Heart left ventricle (tissue), 16 donors: Measurements from ENCODE around the gene MISP. TPM values are rescaled to one million over a fixed set of nuclear protein-coding genes. Genes with fewer than 3 reads are reported as not detected.
"Not testable (repeated sequence)": the region's sequence is repeated elsewhere in the genome, so short reads cannot be mapped to it uniquely, and the experiment has no call there.

Experiments used
- ATAC-seq, 4 donors: fragments of 200-7000 bp; cut with Tn5 transposase; one replicate each; pipeline ENCODE4 v1.9.1; 2020 to 2022; ENCODE audit warnings: moderate library complexity in 4 of 4, mild to moderate bottlenecking in 3 of 4, moderate number of reproducible peaks in 1 of 4
- DNase-seq, 5 donors: peaks; one replicate each; pipeline ENCODE4 v3.0.0-alpha.2; 2020
- H3K27ac ChIP-seq, 12 donors: fragments of 200-600 bp; sonication (generic) in 4 of 12; one replicate each; pipeline versions ENCODE4 v1.5.0 to v1.8.0; 2016 to 2022; ENCODE audit warnings: mild to moderate bottlenecking in 2 of 12
- H3K27me3 ChIP-seq, 9 donors: fragments of 200-600 bp; sonication (generic) in 2 of 9; one replicate each; pipeline versions ENCODE4 v1.5.1 to v1.8.0; 2016 to 2022; ENCODE audit warnings: mild to moderate bottlenecking in 3 of 9
- H3K36me3 ChIP-seq, 9 donors: fragments of 200-600 bp; sonication (generic) in 2 of 9; one replicate each; pipeline versions ENCODE4 v1.5.0 to v1.8.0; 2018 to 2022; ENCODE audit warnings: mild to moderate bottlenecking in 2 of 9
- H3K4me1 ChIP-seq, 12 donors: fragments of 200-600 bp; sonication (generic) in 4 of 12; one replicate each; pipeline versions ENCODE4 v1.5.0 to v1.8.0; 2016 to 2022; ENCODE audit warnings: mild to moderate bottlenecking in 3 of 12
- H3K4me3 ChIP-seq, 12 donors: fragments of 200-600 bp; sonication (generic) in 4 of 12; one replicate each; pipeline versions ENCODE4 v1.5.0 to v1.8.0; 2017 to 2022; ENCODE audit warnings: mild to moderate bottlenecking in 9 of 12, moderate library complexity in 4 of 12
- H3K9me3 ChIP-seq, 12 donors: fragments of 200-600 bp; sonication (generic) in 4 of 12; one replicate each; pipeline versions ENCODE4 v1.5.0 to v1.8.0; 2016 to 2022; ENCODE audit warnings: mild to moderate bottlenecking in 1 of 12
- POLR2A ChIP-seq, 2 donors: fragments of 450-650 bp; IDR thresholded peaks; one replicate each; pipeline ENCODE4 v1.6.1; 2017; ENCODE audit warnings: antibody characterized with exemption in 2 of 2, mild to moderate bottlenecking in 2 of 2, moderate library complexity in 2 of 2
- WGBS, 4 donors: extraction: QIAGEN DNeasy Blood & Tissue Kit in 2 of 4; methylation state at CpG; one replicate each; pipeline versions ENCODE4 v1.1.5 to v1.1.7; 2013 to 2018; 5-methylcytosine and 5-hydroxymethylcytosine counted together
- intact Hi-C, 10 donors: fragments of 100-400 bp; cut with DNase I; formaldehyde crosslinking; loops; one replicate each; pipeline versions ENCODE4 v1.11.1 to v1.14.2; 2022
- polyA plus RNA-seq, 2 donors: library from polyadenylated mRNA; stranded (reverse); fragments of 200-250 nt; gene quantifications; one replicate each; pipeline ENCODE4 v1.2.3, GENCODE V29; 2013
- total RNA-seq, 9 donors: library from RNA; depleted of rRNA in 2 of 9; stranded (reverse); fragments of >200 nt in 2 of 9; fragmentation: NEBNext Ultra II Directional in 3 of 9; extraction: Animal tissue kit (Norgen Biotek cat#: 25700) in 3 of 9; gene quantifications; one replicate each; pipeline versions ENCODE4 v1.1.0 to v1.2.4, GENCODE V29; 2016 to 2023
- TF ChIP-seq, protein P1 (sequence below), 12 donors: fragments of 200-600 bp; sonication (generic) in 4 of 12; IDR thresholded peaks; one replicate each; pipeline versions ENCODE4 v1.5.0 to v1.8.0; 2018 to 2022; ENCODE audit warnings: antibody characterized with exemption in 12 of 12, mild to moderate bottlenecking in 5 of 12
- donor health status: ischemic (EF 13 %, LVEDD 7.1; RV severe dilation, severe dysfunction).
- donor health status: healthy with polysubstance abuse.
- donor health status: DM: no; HTN: yes; CAD: no.
- donor health status: DM: no; HTN: no; CAD: no.
- donor health status: ischemic (EF 25% LVEDD 6.9; RV normal size, moderate dysfunction).
- donor health status: ischemic (EF 25% LVEDD 5.7; RV mildly dilated, moderate dysfunction).
- donor health status: healthy.
- donor health status: DM: yes; HTN: yes; CAD: no.
- donor health status: ischemic (EF 35%, LVEDD 5.7; RV mildly dilated, moderate dysfunction).
- donor health status: nonischemic (EF 11% LVEDD 7.7; RV severe dilation, severe dysfunction).
- donor health status: DM: yes; HTN: yes; CAD: no.
- donor health status: PGD.
- donor health status: ischemic (EF 29% LVEDD 5.4; RV normal size, mild dysfunction).
- donor health status: nonischemic (EF 23%, LVEDD 6.1; RV moderate dilation, normal function).

The MISP gene
- total and polyA plus RNA-seq, 11 donors = 0.06 to 1.1 TPM; not detected in 9

DNA sequence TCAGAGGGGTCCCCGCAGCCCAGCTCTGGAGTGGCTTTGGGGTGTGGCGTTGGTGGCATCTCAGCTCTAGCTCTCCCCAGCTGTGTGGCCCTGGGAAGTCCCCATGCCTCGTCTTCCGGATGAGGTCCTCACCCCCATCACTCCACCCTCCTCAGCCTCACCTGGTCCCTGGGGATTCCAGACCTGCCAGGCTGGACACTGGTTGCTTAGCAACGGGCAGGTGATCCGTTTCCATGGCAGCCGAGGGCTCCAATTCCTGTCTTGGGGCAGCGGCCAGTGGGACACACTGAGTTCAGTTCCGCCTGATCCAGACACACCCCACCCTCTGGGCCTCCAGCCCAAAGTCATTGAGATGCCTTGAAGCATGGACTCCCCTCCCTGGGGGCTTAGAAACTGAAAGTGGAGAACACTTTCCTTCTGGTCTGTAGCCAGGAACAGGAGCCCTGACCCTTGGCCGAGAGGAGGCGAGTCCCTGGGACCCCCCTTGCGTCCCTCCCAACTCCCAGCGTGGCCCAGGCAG, 7.7 kb upstream of the MISP start:
- Histone ChIP-seq H3K9me3 (peaks cover 0 to 32% (median 15%) of the 10 kb centered on the region in 12 donors), H3K27ac (no peak overlapping the region), H3K36me3 (peaks cover 0 to 31% (median 0%) of the 10 kb centered on the region in 9 donors), H3K4me1 (peaks cover 0 to 4% (median 0%) of the 10 kb centered on the region in 12 donors), H3K4me3 (no peak overlapping the region), H3K27me3 (no peaks in the 10 kb centered on the region)
- ATAC-seq = peak; percentile 16 to 49 (median 33)
- 59 to 64% (median 60%) methylated on average over 11 to 13 of the region's 13 CpGs for WGBS, 4 donors
- intact Hi-C loops = loop anchor here in 1 of 10 donors (5.0 kb wide), 1 partner anchor 41 kb away; no protein-coding TSS in a partner anchor
- DNase-seq = peak in 3 of 5 donors; percentile 41 to 64 (median 60)
- no peak for TF ChIP-seq POLR2A (IDR thresholded peaks at IDR 0.05)
- TF ChIP-seq, protein P1, sequence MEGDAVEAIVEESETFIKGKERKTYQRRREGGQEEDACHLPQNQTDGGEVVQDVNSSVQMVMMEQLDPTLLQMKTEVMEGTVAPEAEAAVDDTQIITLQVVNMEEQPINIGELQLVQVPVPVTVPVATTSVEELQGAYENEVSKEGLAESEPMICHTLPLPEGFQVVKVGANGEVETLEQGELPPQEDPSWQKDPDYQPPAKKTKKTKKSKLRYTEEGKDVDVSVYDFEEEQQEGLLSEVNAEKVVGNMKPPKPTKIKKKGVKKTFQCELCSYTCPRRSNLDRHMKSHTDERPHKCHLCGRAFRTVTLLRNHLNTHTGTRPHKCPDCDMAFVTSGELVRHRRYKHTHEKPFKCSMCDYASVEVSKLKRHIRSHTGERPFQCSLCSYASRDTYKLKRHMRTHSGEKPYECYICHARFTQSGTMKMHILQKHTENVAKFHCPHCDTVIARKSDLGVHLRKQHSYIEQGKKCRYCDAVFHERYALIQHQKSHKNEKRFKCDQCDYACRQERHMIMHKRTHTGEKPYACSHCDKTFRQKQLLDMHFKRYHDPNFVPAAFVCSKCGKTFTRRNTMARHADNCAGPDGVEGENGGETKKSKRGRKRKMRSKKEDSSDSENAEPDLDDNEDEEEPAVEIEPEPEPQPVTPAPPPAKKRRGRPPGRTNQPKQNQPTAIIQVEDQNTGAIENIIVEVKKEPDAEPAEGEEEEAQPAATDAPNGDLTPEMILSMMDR (IDR thresholded peaks at IDR 0.05) = no peak

DNA sequence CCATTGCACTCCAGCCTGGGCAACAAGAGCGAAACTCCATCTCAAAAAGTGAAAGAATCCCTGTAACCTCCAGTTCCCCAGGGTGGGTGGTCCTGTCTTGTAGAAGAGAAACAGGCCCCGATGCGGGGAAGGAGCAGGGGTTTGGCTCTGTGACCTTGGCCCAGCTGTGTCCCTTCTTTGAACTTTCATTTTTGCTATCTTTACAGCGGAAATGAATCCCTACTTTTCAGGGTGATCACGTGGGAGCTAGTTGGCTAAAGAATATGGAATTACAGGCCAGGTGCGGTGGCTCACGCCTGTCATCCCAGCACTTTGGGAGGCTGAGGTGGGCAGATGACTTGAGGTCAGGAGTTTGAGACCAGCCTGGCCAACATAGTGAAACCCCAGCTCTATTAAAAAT, 5.8 kb upstream of the MISP start:
- H3K27me3 ChIP-seq, intact Hi-C loops: not testable (repeated sequence)

GRCh38 chr19:746208-746819, 4.6 kb upstream of the MISP start:
- Histone ChIP-seq H3K9me3 (peaks cover 0 to 32% (median 15%) of the 10 kb centered on the region in 12 donors), H3K4me3 (no peak overlapping the region), H3K36me3 (peaks cover 0 to 23% (median 0%) of the 10 kb centered on the region in 9 donors), H3K27me3 (peaks cover 0 to 9% (median 0%) of the 10 kb centered on the region in 9 donors), H3K27ac (no peak overlapping the region), H3K4me1 (peaks cover 0 to 4% (median 0%) of the 10 kb centered on the region in 12 donors)
- WGBS, 4 donors = 95 to 97% (median 96%) methylated on average over 41 to 43 of the region's 43 CpGs
- no peak for TF ChIP-seq POLR2A (IDR thresholded peaks at IDR 0.05)
- TF ChIP-seq, protein P1 (IDR thresholded peaks at IDR 0.05) = no peak
- DNase-seq = no peak
- intact Hi-C loops = no loop called here
- no peak for ATAC-seq

More for the DNA sequence above, 5.8 kb upstream of the MISP start:
- ATAC-seq, H3K27ac ChIP-seq, H3K4me3 ChIP-seq, H3K4me1 ChIP-seq, DNase-seq: not testable (repeated sequence)
- H3K9me3 ChIP-seq = peaks cover 0 to 32% (median 15%) of the 10 kb centered on the region in 12 donors
- H3K36me3 ChIP-seq = peaks cover 0 to 29% (median 0%) of the 10 kb centered on the region in 9 donors
- WGBS, 4 donors = 49 to 61% (median 55%) methylated on average over 7 of the region's 7 CpGs

- TF ChIP-seq POLR2A (IDR thresholded peaks at IDR 0.05) = no peak
- TF ChIP-seq, protein P1 (IDR thresholded peaks at IDR 0.05) = no peak
- no peak overlapping the region for H3K27ac ChIP-seq
- ATAC-seq (no peak), DNase-seq (no peak)
- WGBS, 4 donors = 96 to 99% (median 98%) methylated on average over 11 to 22 of the region's 22 CpGs
- H3K9me3 ChIP-seq = peaks cover 0 to 32% (median 15%) of the 10 kb centered on the region in 12 donors
- H3K4me1 ChIP-seq = peaks cover 0 to 4% (median 0%) of the 10 kb centered on the region in 12 donors
- peaks cover 0 to 15% (median 0%) of the 10 kb centered on the region in 9 donors for H3K27me3 ChIP-seq
- intact Hi-C loops = no loop called here
- H3K36me3 ChIP-seq = peaks cover 0 to 23% (median 0%) of the 10 kb centered on the region in 9 donors
- H3K4me3 ChIP-seq = no peak overlapping the region
Observed at GRCh38 chr19:746956-747355, 4.0 kb upstream of the MISP start.
